GM18907 (cell line): Measurements from ENCODE around the gene BMP5.

Source experiments
- ATAC-seq: cut with Tn5 transposase; IDR thresholded peaks from one replicate; pipeline ENCODE4 v1.9.1; 2021; ENCODE audit warnings: mild to moderate bottlenecking, moderate library complexity; ENCODE audit not compliant: unreplicated experiment

The BMP5 gene

GRCh38 chr6:55729665-55730064 is 145.7 kb downstream of the BMP5 start:
- ATAC-seq, result no peak

GRCh38 chr6:55726144-55726543 is 149.2 kb downstream of the BMP5 start:
- no peak for ATAC-seq

- ATAC-seq, result no peak
Observed at GRCh38 chr6:55714831-55715230, 160.6 kb downstream of the BMP5 start.

- no peak for ATAC-seq
Observed at GRCh38 chr6:55713436-55713835, 162.0 kb downstream of the BMP5 start.

GRCh38 chr6:55708711-55709110 is 166.7 kb downstream of the BMP5 start:
- no peak for ATAC-seq

- no peak for ATAC-seq
Observed at GRCh38 chr6:55705451-55706440, 169.6 kb downstream of the BMP5 start.

GRCh38 chr6:55704421-55704820 is 171.0 kb downstream of the BMP5 start:
- ATAC-seq, result no peak
